HEK293 (cell line): ENCODE data around the gene CHST3.

ENCODE experiments used
- CTCF ChIA-PET: fragments of 350-600 bp; formaldehyde crosslinking; extraction: SDS; loops from one replicate; lab custom pipeline; 2021; ENCODE audit warnings: antibody characterized with exemption; lab: Yijun Ruan, JAX
- POLR2A ChIA-PET: fragments of 300-600 bp; formaldehyde crosslinking; extraction: SDS; loops from one replicate; lab custom pipeline; 2020; ENCODE audit warnings: antibody characterized with exemption, inconsistent platforms; lab: Yijun Ruan, JAX
- H3K27ac ChIP-seq: fragments of 200-500 bp; sonication (Bioruptor generic); 2 replicates; pipeline ENCODE4 v1.5.1; 2014; ENCODE audit warnings: low read depth, low read length, control low read depth, inconsistent platforms; ENCODE audit errors: extremely low read depth
- H3K36me3 ChIP-seq, 2 experiments: fragments of 200-500 bp in 1 of 2; sonication (Bioruptor generic) in 1 of 2; 1 replicate in 1 of 2; 2 replicates in 1 of 2; pipeline ENCODE4 v1.5.1; 2014 to 2017; ENCODE audit warnings: inconsistent platforms in 2 of 2, low read length in 2 of 2; ENCODE audit not compliant: control insufficient read depth in 2 of 2, insufficient read depth in 1 of 2
- H3K4me1 ChIP-seq: fragments of 200-500 bp; sonication (Bioruptor generic); 2 replicates; pipeline ENCODE4 v1.5.1; 2014; ENCODE audit warnings: mild to moderate bottlenecking, low read length, inconsistent platforms; ENCODE audit not compliant: control insufficient read depth, insufficient read depth
- H3K4me3 ChIP-seq: 2 replicates; pipeline ENCODE4 v1.5.1; 2011; ENCODE audit warnings: low read depth, mild to moderate bottlenecking, control low read depth, low read length, moderate library complexity
- H3K9me3 ChIP-seq: fragments of 200-500 bp; sonication (Bioruptor generic); 2 replicates; pipeline ENCODE4 v1.5.1; 2014; ENCODE audit warnings: low read depth, low read length, inconsistent platforms; ENCODE audit not compliant: control insufficient read depth, insufficient read depth
- HOXC10 ChIP-seq: sonication (generic); formaldehyde crosslinking; IDR thresholded peaks from 2 replicates; pipeline ENCODE4 v1.8.1; 2023; ENCODE audit warnings: mild to moderate bottlenecking, missing genetic modification reagents
- IKZF3 ChIP-seq: fragments of 450-650 bp; IDR thresholded peaks from 2 replicates; pipeline ENCODE4 v1.5.0; 2018; ENCODE audit warnings: missing biosample characterization, mild to moderate bottlenecking, missing genetic modification characterization, moderate library complexity
- KLF10 ChIP-seq: fragments of 450-650 bp; IDR thresholded peaks from 2 replicates; pipeline ENCODE4 v1.5.1; 2018; ENCODE audit warnings: missing biosample characterization, mild to moderate bottlenecking, missing genetic modification characterization
- MEIS1 ChIP-seq: sonication (generic); formaldehyde crosslinking; IDR thresholded peaks from 2 replicates; pipeline ENCODE4 v1.8.1; 2022; ENCODE audit warnings: missing genetic modification reagents, mild to moderate bottlenecking, borderline replicate concordance
- YY1 ChIP-seq: fragments of 450-650 bp; formaldehyde crosslinking; IDR thresholded peaks from 2 replicates; pipeline ENCODE4 v1.5.1; 2018; ENCODE audit warnings: missing biosample characterization, missing genetic modification characterization
- ZNF132 ChIP-seq: fragments of 450-650 bp; formaldehyde crosslinking; IDR thresholded peaks from 2 replicates; pipeline ENCODE4 v1.5.1; 2017; ENCODE audit warnings: missing biosample characterization, missing genetic modification characterization, borderline replicate concordance
- ZNF133 ChIP-seq: fragments of 450-650 bp; formaldehyde crosslinking; IDR thresholded peaks from 2 replicates; pipeline ENCODE4 v1.5.1; 2016; ENCODE audit warnings: missing biosample characterization, missing genetic modification characterization
- ZNF138 ChIP-seq: fragments of 450-650 bp; formaldehyde crosslinking; IDR thresholded peaks from 2 replicates; pipeline ENCODE4 v1.5.1; 2016; ENCODE audit warnings: missing biosample characterization, missing genetic modification characterization, borderline replicate concordance
- ZNF211 ChIP-seq: fragments of 450-650 bp; formaldehyde crosslinking; IDR thresholded peaks from 2 replicates; pipeline ENCODE4 v1.5.1; 2016; ENCODE audit warnings: low read depth, missing biosample characterization, missing genetic modification characterization
- ZNF473 ChIP-seq: fragments of 450-650 bp; formaldehyde crosslinking; IDR thresholded peaks from 2 replicates; pipeline ENCODE4 v1.5.1; 2017; ENCODE audit warnings: missing biosample characterization, missing genetic modification characterization
- TF ChIP-seq, protein P1 (sequence below): fragments of 450-650 bp; formaldehyde crosslinking; IDR thresholded peaks from 2 replicates; pipeline ENCODE4 v1.5.1; 2016; ENCODE audit warnings: missing biosample characterization, missing genetic modification characterization
- TF ChIP-seq, protein P2 (sequence below): fragments of 450-650 bp; formaldehyde crosslinking; IDR thresholded peaks from 2 replicates; pipeline ENCODE4 v1.5.1; 2016; ENCODE audit warnings: missing biosample characterization, missing genetic modification characterization
- TF ChIP-seq, protein P3 (sequence below): fragments of 450-650 bp; formaldehyde crosslinking; conservative IDR thresholded peaks from 2 replicates; pipeline ENCODE4 v1.5.1; 2016; ENCODE audit warnings: low read depth, missing biosample characterization, missing genetic modification characterization
- TF ChIP-seq, protein P4 (sequence below): fragments of 450-650 bp; formaldehyde crosslinking; IDR thresholded peaks from 2 replicates; pipeline ENCODE4 v1.5.1; 2016; ENCODE audit warnings: missing biosample characterization, missing genetic modification characterization
- TF ChIP-seq, protein P5 (sequence below): fragments of 450-650 bp; formaldehyde crosslinking; IDR thresholded peaks from 2 replicates; pipeline ENCODE4 v1.5.1; 2016; ENCODE audit warnings: missing biosample characterization, missing genetic modification characterization
- TF ChIP-seq, protein P6 (sequence below): fragments of 450-650 bp; formaldehyde crosslinking; IDR thresholded peaks from 2 replicates; pipeline ENCODE4 v1.5.1; 2017; ENCODE audit warnings: missing biosample characterization, missing genetic modification characterization
- TF ChIP-seq, protein P7 (sequence below): fragments of 450-650 bp; formaldehyde crosslinking; conservative IDR thresholded peaks from 2 replicates; pipeline ENCODE4 v1.5.1; 2016; ENCODE audit warnings: low read depth, missing biosample characterization, missing genetic modification characterization

The CHST3 gene

DNA sequence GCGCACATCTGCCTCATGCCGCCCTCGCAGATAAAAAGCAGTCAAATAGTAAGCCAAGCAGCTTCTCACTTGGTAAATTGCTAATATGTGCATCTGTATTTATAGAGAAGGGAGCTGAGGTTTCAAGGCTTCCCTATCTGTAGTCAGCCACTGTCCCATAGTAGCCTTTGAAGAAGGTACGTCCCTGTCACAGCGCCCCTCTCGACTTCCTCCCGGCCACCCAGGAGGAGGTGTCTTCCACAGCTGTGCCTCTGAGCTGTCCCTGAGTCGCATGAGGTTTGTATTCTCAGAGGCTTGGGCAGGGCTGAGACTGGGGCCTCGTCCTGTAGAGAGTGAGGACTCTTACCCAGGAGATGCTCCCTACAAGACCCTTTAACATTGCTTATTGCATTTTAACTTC lies 75.2 kb downstream of the CHST3 start (continued):
- TF ChIP-seq, protein P1, sequence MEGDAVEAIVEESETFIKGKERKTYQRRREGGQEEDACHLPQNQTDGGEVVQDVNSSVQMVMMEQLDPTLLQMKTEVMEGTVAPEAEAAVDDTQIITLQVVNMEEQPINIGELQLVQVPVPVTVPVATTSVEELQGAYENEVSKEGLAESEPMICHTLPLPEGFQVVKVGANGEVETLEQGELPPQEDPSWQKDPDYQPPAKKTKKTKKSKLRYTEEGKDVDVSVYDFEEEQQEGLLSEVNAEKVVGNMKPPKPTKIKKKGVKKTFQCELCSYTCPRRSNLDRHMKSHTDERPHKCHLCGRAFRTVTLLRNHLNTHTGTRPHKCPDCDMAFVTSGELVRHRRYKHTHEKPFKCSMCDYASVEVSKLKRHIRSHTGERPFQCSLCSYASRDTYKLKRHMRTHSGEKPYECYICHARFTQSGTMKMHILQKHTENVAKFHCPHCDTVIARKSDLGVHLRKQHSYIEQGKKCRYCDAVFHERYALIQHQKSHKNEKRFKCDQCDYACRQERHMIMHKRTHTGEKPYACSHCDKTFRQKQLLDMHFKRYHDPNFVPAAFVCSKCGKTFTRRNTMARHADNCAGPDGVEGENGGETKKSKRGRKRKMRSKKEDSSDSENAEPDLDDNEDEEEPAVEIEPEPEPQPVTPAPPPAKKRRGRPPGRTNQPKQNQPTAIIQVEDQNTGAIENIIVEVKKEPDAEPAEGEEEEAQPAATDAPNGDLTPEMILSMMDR (tag by site-specific recombination), result no peak
- TF ChIP-seq HOXC10 (CRISPR knock-in tag), result no peak

DNA sequence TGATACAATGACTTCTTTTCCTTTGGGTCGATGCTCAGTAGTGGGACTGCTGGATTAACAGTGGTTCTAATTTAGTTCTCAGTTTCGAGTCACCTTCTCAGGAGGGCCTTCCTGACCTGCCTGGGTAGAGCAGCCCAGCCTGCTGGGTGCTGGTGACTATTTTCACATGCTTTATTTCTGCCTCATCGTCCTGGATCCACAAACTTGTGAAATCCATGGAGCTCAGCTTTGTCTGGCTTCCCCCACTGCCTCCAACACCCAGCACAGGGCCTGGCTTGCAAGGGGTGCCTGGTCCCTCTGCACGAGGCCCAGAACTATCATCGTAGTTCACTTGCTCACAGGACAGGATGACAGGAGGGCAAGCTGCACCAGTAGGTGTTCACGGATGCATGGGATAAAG lies 77.3 kb downstream of the CHST3 start:
- ChIA-PET POLR2A (no interaction called here), CTCF (interaction anchor here (0.7 to 1.6 kb wide), 3 partner anchors 57 to 145 kb away, joined by 3 to 5 read pairs (median 4); no protein-coding TSS in a partner anchor)
- no peak overlapping the region for H3K4me3 ChIP-seq
- no peaks in the 10 kb centered on the region for H3K36me3 ChIP-seq
- H3K4me1 ChIP-seq, result no peaks in the 10 kb centered on the region
- no peaks in the 10 kb centered on the region for H3K9me3 ChIP-seq
- H3K27ac ChIP-seq, result no peak overlapping the region
- no peak for TF ChIP-seq MEIS1 (CRISPR knock-in tag)
- no peak for TF ChIP-seq ZNF211 (tag by site-specific recombination)
- TF ChIP-seq, protein P2, sequence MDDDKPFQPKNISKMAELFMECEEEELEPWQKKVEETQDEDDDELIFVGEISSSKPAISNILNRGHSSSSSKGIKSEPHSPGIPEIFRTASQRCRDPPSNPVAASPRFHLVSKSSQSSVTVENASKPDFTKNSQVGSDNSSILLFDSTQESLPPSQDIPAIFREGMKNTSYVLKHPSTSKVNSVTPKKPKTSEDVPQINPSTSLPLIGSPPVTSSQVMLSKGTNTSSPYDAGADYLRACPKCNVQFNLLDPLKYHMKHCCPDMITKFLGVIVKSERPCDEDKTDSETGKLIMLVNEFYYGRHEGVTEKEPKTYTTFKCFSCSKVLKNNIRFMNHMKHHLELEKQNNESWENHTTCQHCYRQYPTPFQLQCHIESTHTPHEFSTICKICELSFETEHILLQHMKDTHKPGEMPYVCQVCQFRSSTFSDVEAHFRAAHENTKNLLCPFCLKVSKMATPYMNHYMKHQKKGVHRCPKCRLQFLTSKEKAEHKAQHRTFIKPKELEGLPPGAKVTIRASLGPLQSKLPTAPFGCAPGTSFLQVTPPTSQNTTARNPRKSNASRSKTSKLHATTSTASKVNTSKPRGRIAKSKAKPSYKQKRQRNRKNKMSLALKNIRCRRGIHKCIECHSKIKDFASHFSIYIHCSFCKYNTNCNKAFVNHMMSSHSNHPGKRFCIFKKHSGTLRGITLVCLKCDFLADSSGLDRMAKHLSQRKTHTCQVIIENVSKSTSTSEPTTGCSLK (tag by site-specific recombination), result no peak
- TF ChIP-seq ZNF133 (tag by site-specific recombination), result no peak
- no peak for TF ChIP-seq IKZF3 (tag by site-specific recombination)
- TF ChIP-seq KLF10 (tag by site-specific recombination), result no peak
- no peak for TF ChIP-seq ZNF473 (tag by site-specific recombination)
- TF ChIP-seq YY1 (tag by site-specific recombination), result no peak
- TF ChIP-seq, protein P3, sequence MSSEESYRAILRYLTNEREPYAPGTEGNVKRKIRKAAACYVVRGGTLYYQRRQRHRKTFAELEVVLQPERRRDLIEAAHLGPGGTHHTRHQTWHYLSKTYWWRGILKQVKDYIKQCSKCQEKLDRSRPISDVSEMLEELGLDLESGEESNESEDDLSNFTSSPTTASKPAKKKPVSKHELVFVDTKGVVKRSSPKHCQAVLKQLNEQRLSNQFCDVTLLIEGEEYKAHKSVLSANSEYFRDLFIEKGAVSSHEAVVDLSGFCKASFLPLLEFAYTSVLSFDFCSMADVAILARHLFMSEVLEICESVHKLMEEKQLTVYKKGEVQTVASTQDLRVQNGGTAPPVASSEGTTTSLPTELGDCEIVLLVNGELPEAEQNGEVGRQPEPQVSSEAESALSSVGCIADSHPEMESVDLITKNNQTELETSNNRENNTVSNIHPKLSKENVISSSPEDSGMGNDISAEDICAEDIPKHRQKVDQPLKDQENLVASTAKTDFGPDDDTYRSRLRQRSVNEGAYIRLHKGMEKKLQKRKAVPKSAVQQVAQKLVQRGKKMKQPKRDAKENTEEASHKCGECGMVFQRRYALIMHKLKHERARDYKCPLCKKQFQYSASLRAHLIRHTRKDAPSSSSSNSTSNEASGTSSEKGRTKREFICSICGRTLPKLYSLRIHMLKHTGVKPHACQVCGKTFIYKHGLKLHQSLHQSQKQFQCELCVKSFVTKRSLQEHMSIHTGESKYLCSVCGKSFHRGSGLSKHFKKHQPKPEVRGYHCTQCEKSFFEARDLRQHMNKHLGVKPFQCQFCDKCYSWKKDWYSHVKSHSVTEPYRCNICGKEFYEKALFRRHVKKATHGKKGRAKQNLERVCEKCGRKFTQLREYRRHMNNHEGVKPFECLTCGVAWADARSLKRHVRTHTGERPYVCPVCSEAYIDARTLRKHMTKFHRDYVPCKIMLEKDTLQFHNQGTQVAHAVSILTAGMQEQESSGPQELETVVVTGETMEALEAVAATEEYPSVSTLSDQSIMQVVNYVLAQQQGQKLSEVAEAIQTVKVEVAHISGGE, result no peak
- TF ChIP-seq, protein P4, sequence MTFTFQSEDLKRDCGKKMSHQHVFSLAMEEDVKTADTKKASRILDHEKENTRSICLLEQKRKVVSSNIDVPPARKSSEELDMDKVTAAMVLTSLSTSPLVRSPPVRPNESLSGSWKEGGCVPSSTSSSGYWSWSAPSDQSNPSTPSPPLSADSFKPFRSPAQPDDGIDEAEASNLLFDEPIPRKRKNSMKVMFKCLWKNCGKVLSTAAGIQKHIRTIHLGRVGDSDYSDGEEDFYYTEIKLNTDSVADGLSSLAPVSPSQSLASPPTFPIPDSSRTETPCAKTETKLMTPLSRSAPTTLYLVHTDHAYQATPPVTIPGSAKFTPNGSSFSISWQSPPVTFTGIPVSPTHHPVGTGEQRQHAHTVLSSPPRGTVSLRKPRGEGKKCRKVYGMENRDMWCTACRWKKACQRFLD (tag by site-specific recombination), result no peak
- TF ChIP-seq, protein P5, sequence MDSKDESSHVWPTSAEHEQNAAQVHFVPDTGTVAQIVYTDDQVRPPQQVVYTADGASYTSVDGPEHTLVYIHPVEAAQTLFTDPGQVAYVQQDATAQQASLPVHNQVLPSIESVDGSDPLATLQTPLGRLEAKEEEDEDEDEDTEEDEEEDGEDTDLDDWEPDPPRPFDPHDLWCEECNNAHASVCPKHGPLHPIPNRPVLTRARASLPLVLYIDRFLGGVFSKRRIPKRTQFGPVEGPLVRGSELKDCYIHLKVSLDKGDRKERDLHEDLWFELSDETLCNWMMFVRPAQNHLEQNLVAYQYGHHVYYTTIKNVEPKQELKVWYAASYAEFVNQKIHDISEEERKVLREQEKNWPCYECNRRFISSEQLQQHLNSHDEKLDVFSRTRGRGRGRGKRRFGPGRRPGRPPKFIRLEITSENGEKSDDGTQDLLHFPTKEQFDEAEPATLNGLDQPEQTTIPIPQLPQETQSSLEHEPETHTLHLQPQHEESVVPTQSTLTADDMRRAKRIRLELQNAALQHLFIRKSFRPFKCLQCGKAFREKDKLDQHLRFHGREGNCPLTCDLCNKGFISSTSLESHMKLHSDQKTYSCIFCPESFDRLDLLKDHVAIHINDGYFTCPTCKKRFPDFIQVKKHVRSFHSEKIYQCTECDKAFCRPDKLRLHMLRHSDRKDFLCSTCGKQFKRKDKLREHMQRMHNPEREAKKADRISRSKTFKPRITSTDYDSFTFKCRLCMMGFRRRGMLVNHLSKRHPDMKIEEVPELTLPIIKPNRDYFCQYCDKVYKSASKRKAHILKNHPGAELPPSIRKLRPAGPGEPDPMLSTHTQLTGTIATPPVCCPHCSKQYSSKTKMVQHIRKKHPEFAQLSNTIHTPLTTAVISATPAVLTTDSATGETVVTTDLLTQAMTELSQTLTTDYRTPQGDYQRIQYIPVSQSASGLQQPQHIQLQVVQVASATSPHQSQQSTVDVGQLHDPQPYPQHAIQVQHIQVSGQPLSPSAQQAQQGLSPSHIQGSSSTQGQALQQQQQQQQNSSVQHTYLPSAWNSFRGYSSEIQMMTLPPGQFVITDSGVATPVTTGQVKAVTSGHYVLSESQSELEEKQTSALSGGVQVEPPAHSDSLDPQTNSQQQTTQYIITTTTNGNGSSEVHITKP (tag by site-specific recombination), result no peak
- TF ChIP-seq ZNF132 (tag by site-specific recombination), result no peak
- TF ChIP-seq, protein P6, sequence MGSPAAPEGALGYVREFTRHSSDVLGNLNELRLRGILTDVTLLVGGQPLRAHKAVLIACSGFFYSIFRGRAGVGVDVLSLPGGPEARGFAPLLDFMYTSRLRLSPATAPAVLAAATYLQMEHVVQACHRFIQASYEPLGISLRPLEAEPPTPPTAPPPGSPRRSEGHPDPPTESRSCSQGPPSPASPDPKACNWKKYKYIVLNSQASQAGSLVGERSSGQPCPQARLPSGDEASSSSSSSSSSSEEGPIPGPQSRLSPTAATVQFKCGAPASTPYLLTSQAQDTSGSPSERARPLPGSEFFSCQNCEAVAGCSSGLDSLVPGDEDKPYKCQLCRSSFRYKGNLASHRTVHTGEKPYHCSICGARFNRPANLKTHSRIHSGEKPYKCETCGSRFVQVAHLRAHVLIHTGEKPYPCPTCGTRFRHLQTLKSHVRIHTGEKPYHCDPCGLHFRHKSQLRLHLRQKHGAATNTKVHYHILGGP (tag by site-specific recombination), result no peak
- TF ChIP-seq ZNF138, result no peak
- TF ChIP-seq, protein P7, sequence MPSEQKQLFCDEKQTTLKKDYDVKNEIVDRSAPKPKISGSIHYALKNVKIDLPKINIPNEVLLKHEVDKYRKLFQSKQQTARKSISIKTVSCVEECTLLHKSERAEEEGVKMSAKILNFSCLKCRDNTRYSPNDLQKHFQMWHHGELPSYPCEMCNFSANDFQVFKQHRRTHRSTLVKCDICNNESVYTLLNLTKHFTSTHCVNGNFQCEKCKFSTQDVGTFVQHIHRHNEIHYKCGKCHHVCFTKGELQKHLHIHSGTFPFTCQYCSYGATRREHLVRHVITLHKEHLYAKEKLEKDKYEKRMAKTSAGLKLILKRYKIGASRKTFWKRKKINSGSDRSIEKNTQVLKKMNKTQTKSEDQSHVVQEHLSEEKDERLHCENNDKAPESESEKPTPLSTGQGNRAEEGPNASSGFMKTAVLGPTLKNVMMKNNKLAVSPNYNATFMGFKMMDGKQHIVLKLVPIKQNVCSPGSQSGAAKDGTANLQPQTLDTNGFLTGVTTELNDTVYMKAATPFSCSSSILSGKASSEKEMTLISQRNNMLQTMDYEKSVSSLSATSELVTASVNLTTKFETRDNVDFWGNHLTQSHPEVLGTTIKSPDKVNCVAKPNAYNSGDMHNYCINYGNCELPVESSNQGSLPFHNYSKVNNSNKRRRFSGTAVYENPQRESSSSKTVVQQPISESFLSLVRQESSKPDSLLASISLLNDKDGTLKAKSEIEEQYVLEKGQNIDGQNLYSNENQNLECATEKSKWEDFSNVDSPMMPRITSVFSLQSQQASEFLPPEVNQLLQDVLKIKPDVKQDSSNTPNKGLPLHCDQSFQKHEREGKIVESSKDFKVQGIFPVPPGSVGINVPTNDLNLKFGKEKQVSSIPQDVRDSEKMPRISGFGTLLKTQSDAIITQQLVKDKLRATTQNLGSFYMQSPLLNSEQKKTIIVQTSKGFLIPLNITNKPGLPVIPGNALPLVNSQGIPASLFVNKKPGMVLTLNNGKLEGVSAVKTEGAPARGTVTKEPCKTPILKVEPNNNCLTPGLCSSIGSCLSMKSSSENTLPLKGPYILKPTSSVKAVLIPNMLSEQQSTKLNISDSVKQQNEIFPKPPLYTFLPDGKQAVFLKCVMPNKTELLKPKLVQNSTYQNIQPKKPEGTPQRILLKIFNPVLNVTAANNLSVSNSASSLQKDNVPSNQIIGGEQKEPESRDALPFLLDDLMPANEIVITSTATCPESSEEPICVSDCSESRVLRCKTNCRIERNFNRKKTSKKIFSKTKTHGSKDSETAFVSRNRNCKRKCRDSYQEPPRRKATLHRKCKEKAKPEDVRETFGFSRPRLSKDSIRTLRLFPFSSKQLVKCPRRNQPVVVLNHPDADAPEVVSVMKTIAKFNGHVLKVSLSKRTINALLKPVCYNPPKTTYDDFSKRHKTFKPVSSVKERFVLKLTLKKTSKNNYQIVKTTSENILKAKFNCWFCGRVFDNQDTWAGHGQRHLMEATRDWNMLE (tag by site-specific recombination), result no peak
